GM23338 (cell line): Measurements from ENCODE around the gene CHRNA4. TPM values are rescaled to one million over a fixed set of nuclear protein-coding genes. Genes with fewer than 3 reads are reported as not detected.

Experiments
- ATAC-seq: fragments of 200-7000 bp; cut with Tn5 transposase; 3 replicates; pipeline ENCODE4 v1.9.1; 2020
- DNase-seq: peaks from one replicate; pipeline ENCODE4 v3.0.0-alpha.2; 2015; ENCODE audit warnings: low spot score
- H2AFZ ChIP-seq: fragments of 200-600 bp; sonication (generic); 2 replicates; pipeline ENCODE4 v1.8.0; 2016; ENCODE audit warnings: antibody characterized with exemption, mild to moderate bottlenecking, moderate library complexity
- H3F3A ChIP-seq: fragments of 200-600 bp; sonication (generic); replicated peaks from 2 replicates; pipeline ENCODE4 v1.8.0; 2017; ENCODE audit warnings: antibody characterized with exemption, mixed run types, low read depth
- H3K27ac ChIP-seq: fragments of 200-600 bp; sonication (generic); 2 replicates; pipeline ENCODE4 v1.6.1; 2016; ENCODE audit warnings: low read depth
- H3K27me3 ChIP-seq: fragments of 200-600 bp; sonication (generic); 2 replicates; pipeline ENCODE4 v1.8.0; 2016; ENCODE audit warnings: mild to moderate bottlenecking, mixed run types, moderate library complexity; ENCODE audit not compliant: insufficient read depth
- H3K36me3 ChIP-seq: fragments of 200-600 bp; sonication (generic); 2 replicates; pipeline ENCODE4 v1.8.0; 2016; ENCODE audit warnings: mild to moderate bottlenecking; ENCODE audit not compliant: insufficient read depth
- H3K4me1 ChIP-seq: fragments of 200-600 bp; sonication (generic); 2 replicates; pipeline ENCODE4 v1.8.0; 2016; ENCODE audit warnings: mild to moderate bottlenecking, moderate library complexity; ENCODE audit not compliant: insufficient read depth
- H3K4me2 ChIP-seq: fragments of 200-600 bp; sonication (generic); 2 replicates; pipeline ENCODE4 v1.7.1; 2017; ENCODE audit warnings: mixed run types
- H3K4me3 ChIP-seq: fragments of 200-600 bp; sonication (generic); 2 replicates; pipeline ENCODE4 v1.6.1; 2016; ENCODE audit warnings: mixed run types
- H3K79me2 ChIP-seq: fragments of 200-600 bp; sonication (generic); replicated peaks from 2 replicates; pipeline ENCODE4 v1.8.0; 2017; ENCODE audit warnings: mild to moderate bottlenecking; ENCODE audit not compliant: insufficient read depth
- H3K9me2 ChIP-seq: fragments of 200-600 bp; sonication (generic); 2 replicates; pipeline ENCODE4 v1.8.0; 2017; ENCODE audit not compliant: insufficient read depth
- H4K20me1 ChIP-seq: fragments of 200-600 bp; sonication (generic); replicated peaks from 2 replicates; pipeline ENCODE4 v1.8.0; 2017; ENCODE audit warnings: mild to moderate bottlenecking; ENCODE audit not compliant: insufficient read depth
- H3K27ac Mint-ChIP-seq: 2 replicates; pipeline ENCODE4 v1.8.0; 2020; ENCODE audit warnings: inconsistent platforms, mild to moderate bottlenecking, moderate library complexity, mixed read lengths
- H3K27me3 Mint-ChIP-seq: 3 replicates; pipeline ENCODE4 v1.8.0; 2022; ENCODE audit warnings: low read depth, mild to moderate bottlenecking, moderate library complexity, mixed read lengths, inconsistent platforms; ENCODE audit not compliant: insufficient read depth, poor library complexity
- H3K36me3 Mint-ChIP-seq: 3 replicates; pipeline ENCODE4 v1.8.0; 2021; ENCODE audit warnings: low read depth, mild to moderate bottlenecking, inconsistent platforms, moderate library complexity, mixed read lengths
- H3K4me1 Mint-ChIP-seq: 3 replicates; pipeline ENCODE4 v1.8.0; 2020; ENCODE audit warnings: mild to moderate bottlenecking, inconsistent platforms, mixed read lengths
- H3K4me3 Mint-ChIP-seq: 3 replicates; pipeline ENCODE4 v1.8.0; 2021; ENCODE audit warnings: moderate library complexity, mild to moderate bottlenecking, inconsistent platforms, mixed read lengths
- H3K9me3 Mint-ChIP-seq: 3 replicates; pipeline ENCODE4 v1.8.0; 2020; ENCODE audit warnings: moderate library complexity, mild to moderate bottlenecking, inconsistent platforms, mixed read lengths
- CREB1 ChIP-seq: fragments of 250-450 bp; sonication (Bioruptor Pico); IDR thresholded peaks from 2 replicates; pipeline ENCODE4 v1.5.0; 2020; ENCODE audit warnings: low read depth, mild to moderate bottlenecking, moderate library complexity
- CTCF ChIP-seq, 2 experiments: fragments of 200-600 bp in 1 of 2; sonication (generic) in 1 of 2; conservative IDR thresholded peaks; 2 replicates each; pipeline versions ENCODE4 v1.5.1 to v1.6.1; 2016 to 2017; ENCODE audit warnings: antibody characterized with exemption in 2 of 2, low read depth in 2 of 2, mild to moderate bottlenecking in 2 of 2, moderate library complexity in 1 of 2
- ETS1 ChIP-seq: IDR thresholded peaks from 2 replicates; pipeline ENCODE4 v1.6.1; 2016; ENCODE audit warnings: antibody characterized with exemption
- EZH2 ChIP-seq: fragments of 200-600 bp; sonication (generic); IDR thresholded peaks from one replicate; pipeline ENCODE4 v1.8.0; 2017; ENCODE audit warnings: antibody characterized with exemption, mild to moderate bottlenecking, low read depth; ENCODE audit not compliant: unreplicated experiment
- EZH2phosphoT487 ChIP-seq: fragments of 200-600 bp; sonication (generic); IDR thresholded peaks from one replicate; pipeline ENCODE4 v1.8.1; 2018; ENCODE audit warnings: antibody characterized with exemption; ENCODE audit not compliant: unreplicated experiment
- JUNB ChIP-seq: IDR thresholded peaks from one replicate; pipeline ENCODE4 v1.6.1; 2016; ENCODE audit warnings: antibody characterized with exemption; ENCODE audit not compliant: unreplicated experiment
- NANOG ChIP-seq: IDR thresholded peaks from 2 replicates; pipeline ENCODE4 v1.6.1; 2016; ENCODE audit warnings: antibody characterized with exemption, borderline replicate concordance
- POLR2AphosphoS5 ChIP-seq: IDR thresholded peaks from 2 replicates; pipeline ENCODE4 v1.6.1; 2016; ENCODE audit warnings: antibody characterized with exemption, low read depth
- REST ChIP-seq: IDR thresholded peaks from one replicate; pipeline ENCODE4 v1.6.1; 2018; ENCODE audit warnings: antibody characterized with exemption; ENCODE audit not compliant: unreplicated experiment
- STAT1 ChIP-seq: IDR thresholded peaks from one replicate; pipeline ENCODE4 v1.6.1; 2016; ENCODE audit warnings: antibody characterized with exemption; ENCODE audit not compliant: unreplicated experiment
- ZNF114 ChIP-seq: fragments of 250-450 bp; sonication (Bioruptor Pico); IDR thresholded peaks from 2 replicates; pipeline ENCODE4 v1.5.0; 2020; ENCODE audit warnings: mild to moderate bottlenecking, moderate library complexity
- ZNF331 ChIP-seq: fragments of 250-450 bp; sonication (Bioruptor Pico); IDR thresholded peaks from 2 replicates; pipeline ENCODE4 v1.5.0; 2020; ENCODE audit warnings: low read depth, mild to moderate bottlenecking, moderate library complexity
- polyA plus RNA-seq: library from polyadenylated mRNA; unstranded; fragments of >200 nt; fragmentation: Nextera tagmentation; extraction: Ambion mirVana; gene quantifications from 2 replicates; pipeline ENCODE4 v1.2.1, GENCODE V29; 2016
- total RNA-seq: library from RNA; depleted of rRNA; stranded (reverse); fragments of >200 nt; shearing (Covaris generic); gene quantifications from 2 replicates; pipeline ENCODE4 v1.2.3, GENCODE V29; 2014
- TF ChIP-seq, protein P1 (sequence below): fragments of 250-450 bp; sonication (Bioruptor Pico); IDR thresholded peaks from 2 replicates; pipeline ENCODE4 v1.5.0; 2020; ENCODE audit warnings: mild to moderate bottlenecking, moderate library complexity

CHRNA4 gene
- total and polyA plus RNA-seq, 2 experiments from 2014 or later = 2.7 to 3.9 TPM

DNA sequence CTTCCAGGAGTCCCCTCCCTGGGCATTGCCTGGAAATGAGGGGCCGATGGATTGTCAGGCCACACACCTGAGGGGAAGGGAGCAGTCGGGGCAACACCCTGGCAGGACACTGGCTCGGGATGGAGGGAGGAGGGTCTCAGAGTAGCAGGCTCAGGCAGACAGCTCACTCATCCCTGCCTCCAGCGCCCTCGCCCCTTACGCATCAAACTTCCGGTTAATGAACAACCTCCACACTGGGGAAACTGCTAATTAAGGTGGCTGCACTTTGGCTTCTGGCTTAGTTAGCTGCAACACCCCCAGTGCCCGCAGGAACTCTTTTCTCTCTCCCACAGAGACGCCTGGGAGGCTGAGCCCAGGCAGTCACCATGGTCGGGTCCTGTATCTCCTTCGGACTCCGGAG is 13.4 kb upstream of the CHRNA4 start:
- H2AFZ ChIP-seq = no peak overlapping the region
- no peak for ATAC-seq
- H3K27ac Mint-ChIP-seq = no peak overlapping the region

More for the DNA sequence above, 13.4 kb upstream of the CHRNA4 start:
- H3K4me2 ChIP-seq = no peak overlapping the region
- no peaks in the 10 kb centered on the region for H3K79me2 ChIP-seq
- no peak for TF ChIP-seq ETS1
- no peak for TF ChIP-seq JUNB
- no peak for TF ChIP-seq ZNF114
- TF ChIP-seq EZH2 = no peak
- TF ChIP-seq ZNF331 (CRISPR knock-in tag) = no peak
- no peak for TF ChIP-seq CTCF (conservative IDR thresholded peaks at IDR 0.05; ENCODE audit: low read depth in 2 of 2)
- TF ChIP-seq NANOG = no peak
- no peak for TF ChIP-seq POLR2AphosphoS5
- no peak for TF ChIP-seq CREB1 (CRISPR knock-in tag)
- no peak for TF ChIP-seq EZH2phosphoT487
- no peak for TF ChIP-seq STAT1
- TF ChIP-seq, protein P1, sequence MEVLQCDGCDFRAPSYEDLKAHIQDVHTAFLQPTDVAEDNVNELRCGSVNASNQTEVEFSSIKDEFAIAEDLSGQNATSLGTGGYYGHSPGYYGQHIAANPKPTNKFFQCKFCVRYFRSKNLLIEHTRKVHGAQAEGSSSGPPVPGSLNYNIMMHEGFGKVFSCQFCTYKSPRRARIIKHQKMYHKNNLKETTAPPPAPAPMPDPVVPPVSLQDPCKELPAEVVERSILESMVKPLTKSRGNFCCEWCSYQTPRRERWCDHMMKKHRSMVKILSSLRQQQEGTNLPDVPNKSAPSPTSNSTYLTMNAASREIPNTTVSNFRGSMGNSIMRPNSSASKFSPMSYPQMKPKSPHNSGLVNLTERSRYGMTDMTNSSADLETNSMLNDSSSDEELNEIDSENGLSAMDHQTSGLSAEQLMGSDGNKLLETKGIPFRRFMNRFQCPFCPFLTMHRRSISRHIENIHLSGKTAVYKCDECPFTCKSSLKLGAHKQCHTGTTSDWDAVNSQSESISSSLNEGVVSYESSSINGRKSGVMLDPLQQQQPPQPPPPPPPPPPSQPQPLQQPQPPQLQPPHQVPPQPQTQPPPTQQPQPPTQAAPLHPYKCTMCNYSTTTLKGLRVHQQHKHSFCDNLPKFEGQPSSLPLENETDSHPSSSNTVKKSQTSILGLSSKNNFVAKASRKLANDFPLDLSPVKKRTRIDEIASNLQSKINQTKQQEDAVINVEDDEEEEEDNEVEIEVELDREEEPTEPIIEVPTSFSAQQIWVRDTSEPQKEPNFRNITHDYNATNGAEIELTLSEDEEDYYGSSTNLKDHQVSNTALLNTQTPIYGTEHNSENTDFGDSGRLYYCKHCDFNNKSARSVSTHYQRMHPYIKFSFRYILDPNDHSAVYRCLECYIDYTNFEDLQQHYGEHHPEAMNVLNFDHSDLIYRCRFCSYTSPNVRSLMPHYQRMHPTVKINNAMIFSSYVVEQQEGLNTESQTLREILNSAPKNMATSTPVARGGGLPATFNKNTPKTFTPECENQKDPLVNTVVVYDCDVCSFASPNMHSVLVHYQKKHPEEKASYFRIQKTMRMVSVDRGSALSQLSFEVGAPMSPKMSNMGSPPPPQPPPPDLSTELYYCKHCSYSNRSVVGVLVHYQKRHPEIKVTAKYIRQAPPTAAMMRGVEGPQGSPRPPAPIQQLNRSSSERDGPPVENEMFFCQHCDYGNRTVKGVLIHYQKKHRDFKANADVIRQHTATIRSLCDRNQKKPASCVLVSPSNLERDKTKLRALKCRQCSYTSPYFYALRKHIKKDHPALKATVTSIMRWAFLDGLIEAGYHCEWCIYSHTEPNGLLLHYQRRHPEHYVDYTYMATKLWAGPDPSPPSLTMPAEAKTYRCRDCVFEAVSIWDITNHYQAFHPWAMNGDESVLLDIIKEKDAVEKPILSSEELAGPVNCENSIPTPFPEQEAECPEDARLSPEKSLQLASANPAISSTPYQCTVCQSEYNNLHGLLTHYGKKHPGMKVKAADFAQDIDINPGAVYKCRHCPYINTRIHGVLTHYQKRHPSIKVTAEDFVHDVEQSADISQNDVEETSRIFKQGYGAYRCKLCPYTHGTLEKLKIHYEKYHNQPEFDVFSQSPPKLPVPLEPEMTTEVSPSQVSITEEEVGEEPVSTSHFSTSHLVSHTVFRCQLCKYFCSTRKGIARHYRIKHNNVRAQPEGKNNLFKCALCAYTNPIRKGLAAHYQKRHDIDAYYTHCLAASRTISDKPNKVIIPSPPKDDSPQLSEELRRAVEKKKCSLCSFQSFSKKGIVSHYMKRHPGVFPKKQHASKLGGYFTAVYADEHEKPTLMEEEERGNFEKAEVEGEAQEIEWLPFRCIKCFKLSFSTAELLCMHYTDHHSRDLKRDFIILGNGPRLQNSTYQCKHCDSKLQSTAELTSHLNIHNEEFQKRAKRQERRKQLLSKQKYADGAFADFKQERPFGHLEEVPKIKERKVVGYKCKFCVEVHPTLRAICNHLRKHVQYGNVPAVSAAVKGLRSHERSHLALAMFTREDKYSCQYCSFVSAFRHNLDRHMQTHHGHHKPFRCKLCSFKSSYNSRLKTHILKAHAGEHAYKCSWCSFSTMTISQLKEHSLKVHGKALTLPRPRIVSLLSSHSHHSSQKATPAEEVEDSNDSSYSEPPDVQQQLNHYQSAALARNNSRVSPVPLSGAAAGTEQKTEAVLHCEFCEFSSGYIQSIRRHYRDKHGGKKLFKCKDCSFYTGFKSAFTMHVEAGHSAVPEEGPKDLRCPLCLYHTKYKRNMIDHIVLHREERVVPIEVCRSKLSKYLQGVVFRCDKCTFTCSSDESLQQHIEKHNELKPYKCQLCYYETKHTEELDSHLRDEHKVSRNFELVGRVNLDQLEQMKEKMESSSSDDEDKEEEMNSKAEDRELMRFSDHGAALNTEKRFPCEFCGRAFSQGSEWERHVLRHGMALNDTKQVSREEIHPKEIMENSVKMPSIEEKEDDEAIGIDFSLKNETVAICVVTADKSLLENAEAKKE = no peak
- TF ChIP-seq REST = no peak
- no peak for DNase-seq
- H3K27ac ChIP-seq = no peak overlapping the region
- H3K4me3 Mint-ChIP-seq = no peak overlapping the region
- H3K36me3 Mint-ChIP-seq = no peaks in the 10 kb centered on the region
- peaks cover 14% of the 10 kb centered on the region for H3K27me3 Mint-ChIP-seq
- no peaks in the 10 kb centered on the region for H3F3A ChIP-seq
- H3K9me2 ChIP-seq = no peaks in the 10 kb centered on the region
- H3K4me1 Mint-ChIP-seq = peaks cover 30% of the 10 kb centered on the region
- H3K36me3 ChIP-seq = no peaks in the 10 kb centered on the region
- no peak overlapping the region for H3K4me3 ChIP-seq
- H3K4me1 ChIP-seq = peaks cover 18% of the 10 kb centered on the region
- no peaks in the 10 kb centered on the region for H3K9me3 Mint-ChIP-seq
- no peaks in the 10 kb centered on the region for H4K20me1 ChIP-seq
- H3K27me3 ChIP-seq = no peaks in the 10 kb centered on the region
